Measurements from ENCODE around the gene TATDN2. TPM values are rescaled to one million over a fixed set of nuclear protein-coding genes. Genes with fewer than 3 reads are reported as not detected.

The TATDN2 gene
- total and polyA plus RNA-seq, 2 experiments from 2014 or later, result 9.3 to 22.6 TPM

- H3K27me3 ChIP-seq, result no peaks in the 10 kb centered on the region
- TF ChIP-seq EZH2phosphoT487 (IDR thresholded peaks at IDR 0.05; ENCODE audit: low read depth, severe bottlenecking, unreplicated experiment) (no peak), CTCF (IDR thresholded peaks at IDR 0.05; ENCODE audit: poor library complexity) (no peak), EZH2 (IDR thresholded peaks at IDR 0.05; ENCODE audit: borderline replicate concordance) (no peak)
- no peaks in the 10 kb centered on the region for H3K36me3 ChIP-seq (replicated peaks; ENCODE audit: insufficient read depth, low read depth)
- no peaks in the 10 kb centered on the region for H3K9me2 ChIP-seq (replicated peaks; ENCODE audit: insufficient read depth)
- H2AFZ ChIP-seq, result no peak overlapping the region
- no peaks in the 10 kb centered on the region for H3K79me2 ChIP-seq
- H3K4me2 ChIP-seq, result no peak overlapping the region
- H3K4me1 ChIP-seq (ENCODE audit: insufficient read depth), result no peaks in the 10 kb centered on the region
- 89% methylated on average over 10 of the region's 10 CpGs for WGBS (ENCODE audit: low lambda C conversion rate, missing lambda C conversion rate)
- no peaks in the 10 kb centered on the region for H4K20me1 ChIP-seq (ENCODE audit: insufficient read depth, poor library complexity, severe bottlenecking)
- DNase-seq (ENCODE audit: low spot score), result no peak
- H3K4me3 ChIP-seq, result no peak overlapping the region
- no peak overlapping the region for H3K27ac ChIP-seq
- no peaks in the 10 kb centered on the region for H3K9me3 ChIP-seq (ENCODE audit: low read depth)
Measured at GRCh38 chr3:10223676-10224639, 24.3 kb upstream of the TATDN2 start.

- Histone ChIP-seq H3K79me2 (no peaks in the 10 kb centered on the region), H2AFZ (no peak overlapping the region), H3K9me3 (ENCODE audit: low read depth) (no peaks in the 10 kb centered on the region), H3K36me3 (replicated peaks; ENCODE audit: insufficient read depth, low read depth) (no peaks in the 10 kb centered on the region), H3K4me3 (no peak overlapping the region), H3K27ac (no peak overlapping the region), H3K4me1 (ENCODE audit: insufficient read depth) (no peaks in the 10 kb centered on the region), H3K4me2 (no peak overlapping the region), H3K9me2 (replicated peaks; ENCODE audit: insufficient read depth) (no peaks in the 10 kb centered on the region), H4K20me1 (ENCODE audit: insufficient read depth, poor library complexity, severe bottlenecking) (no peaks in the 10 kb centered on the region), H3K27me3 (no peaks in the 10 kb centered on the region)
- no peak for TF ChIP-seq EZH2 (IDR thresholded peaks at IDR 0.05; ENCODE audit: borderline replicate concordance)
- peak; percentile 73 for TF ChIP-seq CTCF (IDR thresholded peaks at IDR 0.05; ENCODE audit: poor library complexity)
- TF ChIP-seq EZH2phosphoT487 (IDR thresholded peaks at IDR 0.05; ENCODE audit: low read depth, severe bottlenecking, unreplicated experiment), result no peak
- peak; percentile 80 for DNase-seq (ENCODE audit: low spot score)
- 79% methylated on average over 4 of the region's 4 CpGs for WGBS (ENCODE audit: low lambda C conversion rate, missing lambda C conversion rate)
Measured at GRCh38 chr3:10224794-10225665, 23.2 kb upstream of the TATDN2 start.

- Histone ChIP-seq H3K36me3 (replicated peaks; ENCODE audit: insufficient read depth, low read depth) (no peaks in the 10 kb centered on the region), H3K27me3 (no peaks in the 10 kb centered on the region), H3K4me2 (no peak overlapping the region), H3K9me2 (replicated peaks; ENCODE audit: insufficient read depth) (no peaks in the 10 kb centered on the region), H3K4me1 (ENCODE audit: insufficient read depth) (no peaks in the 10 kb centered on the region), H2AFZ (no peak overlapping the region), H3K79me2 (no peaks in the 10 kb centered on the region), H3K4me3 (no peak overlapping the region), H3K9me3 (ENCODE audit: low read depth) (no peaks in the 10 kb centered on the region), H3K27ac (no peak overlapping the region), H4K20me1 (ENCODE audit: insufficient read depth, poor library complexity, severe bottlenecking) (no peaks in the 10 kb centered on the region)
- DNase-seq (ENCODE audit: low spot score), result no peak
- WGBS (ENCODE audit: low lambda C conversion rate, missing lambda C conversion rate), result 53% methylated on average over 10 of the region's 10 CpGs
- TF ChIP-seq CTCF (IDR thresholded peaks at IDR 0.05; ENCODE audit: poor library complexity) (no peak), EZH2phosphoT487 (IDR thresholded peaks at IDR 0.05; ENCODE audit: low read depth, severe bottlenecking, unreplicated experiment) (no peak), EZH2 (IDR thresholded peaks at IDR 0.05; ENCODE audit: borderline replicate concordance) (no peak)
Measured at GRCh38 chr3:10226293-10226692, 22.0 kb upstream of the TATDN2 start.
